K562 (cell line): ENCODE results near the gene DLGAP1. TPM values are rescaled to one million over a fixed set of nuclear protein-coding genes. Genes with fewer than 3 reads are reported as not detected.
A peak's percentile ranks its signal among the peaks of the same experiment; 100 is the strongest.

Source experiments
- ATAC-seq: fragments of 200-7000 bp; cut with Tn5 transposase; 3 replicates; pipeline ENCODE4 v1.9.1; 2020; ENCODE audit warnings: moderate library complexity
- BruUV-seq: library from RNA; stranded (reverse); fragments of 400-500 nt; replicated peaks from 2 replicates; lab custom pipeline; 2021; lab: Mats Ljungman, UMichigan
- CTCF ChIA-PET: fragments of 300-600 bp; formaldehyde crosslinking; extraction: SDS; loops from one replicate; lab custom pipeline; 2021; ENCODE audit warnings: low intra/inter-chr PET ratio; lab: Yijun Ruan, JAX
- POLR2A ChIA-PET: fragments of 300-600, 350-650 bp; sonication (Branson Sonifier 250); formaldehyde crosslinking; extraction: SDS; loops from one replicate; lab custom pipeline; 2021; ENCODE audit warnings: antibody characterized with exemption, inconsistent platforms; lab: Yijun Ruan, JAX
- DNase-seq, 4 experiments: peaks; one replicate each; pipeline versions ENCODE4 v3.0.0 to v3.0.0-alpha.2; 2011 to 2018; ENCODE audit warnings: low spot score in 3 of 4, mixed read lengths in 3 of 4; ENCODE audit errors: extremely low read depth in 1 of 4
- FAIRE-seq: peaks from 2 replicates; lab custom pipeline; 2011; peaks lifted over from hg19 to GRCh38; lab: Jason Lieb, UNC
- H2AFZ ChIP-seq: 2 replicates; pipeline ENCODE4 v1.6.0; 2011; ENCODE audit warnings: low read depth, low read length, control low read depth, inconsistent platforms
- H3K27ac ChIP-seq: fragments of 200-600 bp; 3 replicates; pipeline ENCODE4 v1.8.0; 2011; ENCODE audit warnings: low read depth, mild to moderate bottlenecking, control low read depth, inconsistent platforms, low read length, moderate library complexity, mixed read lengths; ENCODE audit errors: extremely low read depth
- H3K27me3 ChIP-seq, 2 experiments: fragments of 300-600 bp in 1 of 2; 2 replicates in 1 of 2; 3 replicates in 1 of 2; pipeline versions ENCODE4 v1.6.0 to v1.8.0; 2011; ENCODE audit warnings: inconsistent platforms in 2 of 2, low read length in 2 of 2, mild to moderate bottlenecking in 1 of 2, mixed read lengths in 1 of 2, moderate library complexity in 1 of 2; ENCODE audit not compliant: control insufficient read depth in 2 of 2, insufficient read depth in 2 of 2
- H3K36me3 ChIP-seq: fragments of 300-600 bp; 3 replicates; pipeline ENCODE4 v1.8.0; 2011; ENCODE audit warnings: mild to moderate bottlenecking, low read length, inconsistent platforms; ENCODE audit not compliant: control insufficient read depth, insufficient read depth
- H3K4me1 ChIP-seq, 2 experiments: fragments of 200-600 bp in 1 of 2; replicated peaks in 1 of 2; 2 replicates in 1 of 2; 3 replicates in 1 of 2; pipeline versions ENCODE4 v1.5.1 to v1.8.0; 2011; ENCODE audit warnings: inconsistent platforms in 2 of 2, low read length in 2 of 2, mild to moderate bottlenecking in 1 of 2, mixed read lengths in 1 of 2, moderate library complexity in 1 of 2; ENCODE audit not compliant: control insufficient read depth in 2 of 2, insufficient read depth in 2 of 2
- H3K4me2 ChIP-seq: 2 replicates; pipeline ENCODE4 v1.6.1; 2011; ENCODE audit warnings: low read length, control low read depth, inconsistent platforms, mixed read lengths; ENCODE audit not compliant: insufficient read depth
- H3K4me3 ChIP-seq: fragments of 200-600 bp; sonication (generic), shearing (Covaris generic); 2 replicates; pipeline ENCODE4 v1.5.1; 2016; ENCODE audit warnings: control low read depth, inconsistent platforms
- H3K79me2 ChIP-seq: fragments of 200-600 bp; 3 replicates; pipeline ENCODE4 v1.8.0; 2011; ENCODE audit warnings: low read length, inconsistent platforms; ENCODE audit not compliant: control insufficient read depth, insufficient read depth
- H3K9ac ChIP-seq, 2 experiments: 2 replicates each; pipeline versions ENCODE4 v1.6.0 to v1.6.1; 2011; ENCODE audit warnings: low read depth in 2 of 2, low read length in 2 of 2, control low read depth in 1 of 2, inconsistent platforms in 1 of 2, mild to moderate bottlenecking in 1 of 2, mixed read lengths in 1 of 2; ENCODE audit not compliant: insufficient read depth in 1 of 2
- H3K9me1 ChIP-seq: one replicate; pipeline ENCODE4 v1.6.0; 2011; ENCODE audit warnings: inconsistent platforms, mild to moderate bottlenecking, low read length, moderate library complexity; ENCODE audit not compliant: control insufficient read depth, insufficient read depth
- H3K9me3 ChIP-seq: replicated peaks from 2 replicates; pipeline ENCODE4 v1.5.1; 2011; ENCODE audit warnings: low read depth, low read length, inconsistent platforms; ENCODE audit not compliant: control insufficient read depth, insufficient read depth
- H4K20me1 ChIP-seq: replicated peaks from 2 replicates; pipeline ENCODE4 v1.6.1; 2011; ENCODE audit warnings: low read length, inconsistent platforms, mixed read lengths; ENCODE audit not compliant: control insufficient read depth, insufficient read depth
- C11orf30 ChIP-seq: fragments of 450-650 bp; IDR thresholded peaks from 2 replicates; pipeline ENCODE4 v1.6.1; 2016; ENCODE audit warnings: low read depth, mild to moderate bottlenecking
- HMG20B ChIP-seq: fragments of 250-450 bp; sonication (Bioruptor Pico); IDR thresholded peaks from 2 replicates; pipeline ENCODE4 v1.5.0; 2021; ENCODE audit warnings: mild to moderate bottlenecking
- MAFG ChIP-seq: fragments of 450-650 bp; conservative IDR thresholded peaks from 2 replicates; pipeline ENCODE4 v1.6.1; 2016; ENCODE audit warnings: missing genetic modification characterization, missing compliant biosample characterization
- MLLT1 ChIP-seq, 2 experiments: fragments of 450-650 bp; IDR thresholded peaks; 2 replicates each; pipeline ENCODE4 v1.6.1; 2016
- NR4A1 ChIP-seq, 2 experiments: fragments of 250-450 bp in 1 of 2; fragments of 450-650 bp in 1 of 2; sonication (Bioruptor Pico) in 1 of 2; IDR thresholded peaks; 2 replicates each; pipeline versions ENCODE4 v1.4.0 to v1.6.1; 2016 to 2020; ENCODE audit warnings: mild to moderate bottlenecking in 2 of 2, missing compliant biosample characterization in 1 of 2, missing genetic modification characterization in 1 of 2, moderate library complexity in 1 of 2
- SIRT6 ChIP-seq: IDR thresholded peaks from one replicate; pipeline ENCODE4 v1.6.1; 2012; ENCODE audit warnings: low read depth, mild to moderate bottlenecking, control low read depth, inconsistent platforms, low read length, moderate library complexity
- ZNF3 ChIP-seq: fragments of 250-450 bp; sonication (Bioruptor Pico); IDR thresholded peaks from 2 replicates; pipeline ENCODE4 v1.5.0; 2021; ENCODE audit warnings: mild to moderate bottlenecking, moderate library complexity
- ZNF316 ChIP-seq: fragments of 450-650 bp; IDR thresholded peaks from 2 replicates; pipeline ENCODE4 v1.6.1; 2016
- WGBS: fragments of 100-300 bp; shearing (Covaris generic); methylation state at CpG from one replicate; pipeline ENCODE4 v1.1.6; 2016; ENCODE audit warnings: low coverage, mixed read lengths; ENCODE audit not compliant: insufficient coverage; ENCODE audit errors: missing lambda C conversion rate; 5-methylcytosine and 5-hydroxymethylcytosine counted together
- in situ Hi-C: fragments of 300-500 bp; cut with MboI; formaldehyde crosslinking; loops from 4 replicates; pipeline ENCODE4 v1.15.0; 2018; ENCODE audit warnings: inconsistent platforms, mixed read lengths
- intact Hi-C: fragments of 100-400 bp; cut with micrococcal nuclease; formaldehyde crosslinking; loops from 2 replicates; pipeline ENCODE4 v1.14.2; 2022
- polyA plus RNA-seq, 8 experiments: library from polyadenylated mRNA; depleted of rRNA in 4 of 8; stranded (reverse) in 5 of 8; unstranded in 3 of 8; fragments of >200 nt; fragmentation: Nextera tagmentation in 2 of 8; fragmentation: Illumina TruSeq in 1 of 8; extraction: Ambion mirVana in 2 of 8; extraction: Trizol in 1 of 8; gene quantifications; 2 replicates each; pipeline versions ENCODE4 v1.2.1 to v1.2.3, GENCODE V29; 2011 to 2014; ENCODE audit warnings: inconsistent platforms in 1 of 8, missing spikeins in 1 of 8
- total RNA-seq, 7 experiments: library from RNA; depleted of rRNA in 6 of 7; stranded (reverse); fragments of >200 nt in 6 of 7; fragmentation: Illumina TruSeq in 2 of 7; extraction: Trizol in 2 of 7; gene quantifications; 2 replicates each; pipeline versions ENCODE4 v1.2.1 to v1.2.3, GENCODE V29; 2011 to 2021; ENCODE audit warnings: low replicate concordance in 1 of 7
- TF ChIP-seq, protein P1 (sequence below), 3 experiments: IDR thresholded peaks in 2 of 3; conservative IDR thresholded peaks in 1 of 3; 2 replicates each; pipeline ENCODE4 v1.5.1; 2011 to 2012; ENCODE audit warnings: low read length in 3 of 3, mild to moderate bottlenecking in 3 of 3, control low read depth in 2 of 3, improper control_type of control experiment in 1 of 3, inconsistent platforms in 1 of 3, low read depth in 1 of 3, mixed read lengths in 1 of 3, moderate library complexity in 1 of 3; ENCODE audit not compliant: insufficient read depth in 2 of 3

Gene DLGAP1
- total and polyA plus RNA-seq, 9 of the 15 experiments (the other 6 are each of a cell fraction or from before 2014, with no cell fraction given): 0.04 to 0.22 (median 0.08) TPM

DNA sequence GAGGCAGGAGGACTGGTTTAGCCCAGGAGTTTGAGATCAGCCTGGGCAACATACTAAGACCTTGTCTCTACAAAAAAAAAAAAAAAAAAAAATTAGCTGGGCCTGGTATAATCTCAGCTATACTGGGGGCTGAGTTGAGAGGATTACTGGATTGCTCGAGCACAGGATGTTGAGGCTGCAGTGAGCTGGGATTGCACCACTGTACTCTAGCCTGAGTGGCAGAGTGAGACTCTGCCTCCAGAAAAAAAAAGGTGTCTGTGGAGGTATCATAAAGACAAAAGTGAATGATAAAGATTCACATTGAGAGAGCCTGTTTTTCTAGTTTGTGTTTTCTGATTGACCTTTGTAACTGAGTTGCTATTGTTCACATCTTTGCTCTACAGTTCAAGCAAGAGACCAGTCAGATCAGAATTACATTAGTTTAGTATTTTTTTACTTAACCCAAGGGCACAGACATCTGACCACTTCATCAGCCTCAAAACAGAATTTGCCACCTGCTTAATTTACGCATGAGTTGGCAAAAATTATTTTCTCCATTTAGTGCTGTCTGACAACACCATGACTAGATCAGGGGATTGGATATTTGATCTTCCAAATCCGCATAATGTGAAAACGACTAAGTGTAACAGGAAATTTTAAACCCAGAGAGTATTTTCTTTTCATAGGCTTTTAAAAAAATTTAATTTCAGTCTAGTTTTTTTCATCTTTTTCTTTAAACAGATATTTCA lies 734.1 kb downstream of the DLGAP1 start:
- in situ Hi-C loops: no loop called here
- ChIA-PET CTCF (no interaction called here), POLR2A (no interaction called here)
- DNase-seq (no peak), FAIRE-seq (peak; percentile 46), ATAC-seq (peak; percentile 46; the same call in 1 of the 3 replicates)
- no TSS peak for BruUV-seq
- no peak overlapping the region for H3K9ac ChIP-seq
- no peak overlapping the region for H2AFZ ChIP-seq
- TF ChIP-seq ZNF3 (no peak), MAFG (tag) (0 out of 2 replicates have a peak, but pooled peaks have one; percentile 24), C11orf30 (peak; percentile 34; the same call in 1 of the 2 replicates), ZNF316 (peak; percentile 29; the same call in 1 of the 2 replicates)
- H3K27me3 ChIP-seq: peaks cover 12 to 28% of the 10 kb centered on the region in 2 experiments; a peak in 4 of 5 replicates
- no peaks in the 10 kb centered on the region for H3K9me3 ChIP-seq
- no peaks in the 10 kb centered on the region for H3K79me2 ChIP-seq
- no peak overlapping the region for H3K27ac ChIP-seq
- no peaks in the 10 kb centered on the region for H4K20me1 ChIP-seq
- no peak overlapping the region for H3K4me3 ChIP-seq
- intact Hi-C loops: no loop called here
- no peaks in the 10 kb centered on the region for H3K4me1 ChIP-seq
- WGBS: 8% methylated on average over 4 of the region's 4 CpGs
- H3K4me2 ChIP-seq: no peak overlapping the region
- H3K9me1 ChIP-seq: no peaks in the 10 kb centered on the region
- H3K36me3 ChIP-seq: no peaks in the 10 kb centered on the region

DNA sequence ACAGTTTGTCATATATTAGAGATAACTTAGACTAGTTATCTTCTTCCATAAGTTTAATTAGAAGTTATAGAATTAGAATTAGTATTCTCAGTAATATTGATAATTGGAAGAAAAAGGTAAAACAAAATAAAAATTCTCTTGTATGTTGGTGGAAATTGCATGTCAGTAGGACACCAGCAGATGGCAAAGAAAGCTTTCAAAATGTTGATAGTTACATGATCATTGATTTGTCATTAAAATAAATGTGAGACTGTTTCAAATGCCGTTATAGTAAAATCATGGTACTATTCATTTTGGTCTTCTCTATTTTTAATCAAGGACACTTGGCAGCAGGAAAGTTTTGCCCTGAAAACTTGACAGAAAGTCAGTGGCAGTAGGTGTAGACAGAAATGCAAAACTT lies 734.9 kb downstream of the DLGAP1 start:
- no TSS peak for BruUV-seq
- Histone ChIP-seq H4K20me1 (no peaks in the 10 kb centered on the region), H3K4me2 (no peak overlapping the region), H3K9me1 (no peaks in the 10 kb centered on the region), H3K9me3 (no peaks in the 10 kb centered on the region), H3K36me3 (no peaks in the 10 kb centered on the region), H3K9ac (no peak overlapping the region), H3K4me3 (no peak overlapping the region), H3K27me3 (peaks cover 12 to 26% of the 10 kb centered on the region in 2 experiments; a peak in 4 of 5 replicates), H2AFZ (no peak overlapping the region), H3K4me1 (no peaks in the 10 kb centered on the region), H3K27ac (no peak overlapping the region), H3K79me2 (no peaks in the 10 kb centered on the region)
- ChIA-PET POLR2A (interaction anchor here (0.9 kb wide), 1 partner anchor 9 kb away, joined by 3 read pairs; no protein-coding TSS in a partner anchor), CTCF (no interaction called here)
- no peak for DNase-seq
- no peak for ATAC-seq
- intact Hi-C loops (no loop called here), in situ Hi-C loops (no loop called here)
- WGBS: 0% methylated on average over 1 of the region's 1 CpG
- FAIRE-seq: no peak
- TF ChIP-seq NR4A1 (CRISPR knock-in tag; IDR thresholded peaks at IDR 0.05) (no peak), NR4A1 (tag; IDR thresholded peaks at IDR 0.05) (no peak), SIRT6 (no peak), HMG20B (CRISPR knock-in tag) (no peak), MLLT1 (IDR thresholded peaks at IDR 0.05) (no peak)
- TF ChIP-seq, protein P1, sequence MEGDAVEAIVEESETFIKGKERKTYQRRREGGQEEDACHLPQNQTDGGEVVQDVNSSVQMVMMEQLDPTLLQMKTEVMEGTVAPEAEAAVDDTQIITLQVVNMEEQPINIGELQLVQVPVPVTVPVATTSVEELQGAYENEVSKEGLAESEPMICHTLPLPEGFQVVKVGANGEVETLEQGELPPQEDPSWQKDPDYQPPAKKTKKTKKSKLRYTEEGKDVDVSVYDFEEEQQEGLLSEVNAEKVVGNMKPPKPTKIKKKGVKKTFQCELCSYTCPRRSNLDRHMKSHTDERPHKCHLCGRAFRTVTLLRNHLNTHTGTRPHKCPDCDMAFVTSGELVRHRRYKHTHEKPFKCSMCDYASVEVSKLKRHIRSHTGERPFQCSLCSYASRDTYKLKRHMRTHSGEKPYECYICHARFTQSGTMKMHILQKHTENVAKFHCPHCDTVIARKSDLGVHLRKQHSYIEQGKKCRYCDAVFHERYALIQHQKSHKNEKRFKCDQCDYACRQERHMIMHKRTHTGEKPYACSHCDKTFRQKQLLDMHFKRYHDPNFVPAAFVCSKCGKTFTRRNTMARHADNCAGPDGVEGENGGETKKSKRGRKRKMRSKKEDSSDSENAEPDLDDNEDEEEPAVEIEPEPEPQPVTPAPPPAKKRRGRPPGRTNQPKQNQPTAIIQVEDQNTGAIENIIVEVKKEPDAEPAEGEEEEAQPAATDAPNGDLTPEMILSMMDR (IDR thresholded peaks at IDR 0.05 in 2 of 3, conservative IDR thresholded peaks at IDR 0.05 in 1 of 3; ENCODE audit: insufficient read depth in 2 of 3, low read depth in 1 of 3, low read length in 3 of 3): peak in 1 of 3 experiments; percentile 7; a peak in 1 of 6 replicates
